ENCODE data around the gene SLC12A4.

DNA sequence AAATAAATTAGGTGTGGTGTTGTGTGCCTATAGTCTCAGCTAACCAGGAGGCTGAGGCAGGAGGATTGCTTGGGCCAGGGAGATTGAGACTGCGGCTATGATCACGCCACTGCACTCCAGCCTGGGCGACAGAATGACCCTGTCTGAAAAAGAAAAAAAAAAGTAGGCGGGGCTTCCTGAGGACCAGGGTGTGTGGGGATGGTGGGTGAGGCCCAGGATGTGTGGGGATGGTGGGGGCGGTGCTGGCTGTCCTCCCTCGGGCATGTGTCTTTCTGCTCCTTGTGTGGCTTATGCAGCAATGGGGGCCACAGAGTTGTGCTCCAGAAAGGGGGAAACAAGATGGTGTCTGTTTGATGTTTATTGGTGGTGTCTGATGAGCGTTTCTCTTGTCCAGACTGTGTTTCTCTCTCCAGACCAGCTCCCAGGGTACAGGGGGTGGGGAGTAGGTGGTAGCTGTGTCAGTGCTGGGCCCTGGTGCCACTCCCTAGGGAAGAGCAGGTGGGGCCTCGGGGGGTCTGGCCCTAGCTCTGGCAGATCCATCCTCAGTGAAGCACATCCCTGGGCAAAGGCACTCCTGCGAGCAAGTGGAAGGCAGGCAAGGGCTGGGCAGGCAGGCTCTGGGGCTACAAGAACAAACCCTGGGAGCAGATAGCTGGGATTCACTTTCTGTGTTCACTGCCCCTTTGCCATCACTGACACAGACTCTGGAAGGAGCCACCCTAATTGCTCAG is 26.8 kb downstream of the SLC12A4 start:
- TF ChIP-seq, protein P1, sequence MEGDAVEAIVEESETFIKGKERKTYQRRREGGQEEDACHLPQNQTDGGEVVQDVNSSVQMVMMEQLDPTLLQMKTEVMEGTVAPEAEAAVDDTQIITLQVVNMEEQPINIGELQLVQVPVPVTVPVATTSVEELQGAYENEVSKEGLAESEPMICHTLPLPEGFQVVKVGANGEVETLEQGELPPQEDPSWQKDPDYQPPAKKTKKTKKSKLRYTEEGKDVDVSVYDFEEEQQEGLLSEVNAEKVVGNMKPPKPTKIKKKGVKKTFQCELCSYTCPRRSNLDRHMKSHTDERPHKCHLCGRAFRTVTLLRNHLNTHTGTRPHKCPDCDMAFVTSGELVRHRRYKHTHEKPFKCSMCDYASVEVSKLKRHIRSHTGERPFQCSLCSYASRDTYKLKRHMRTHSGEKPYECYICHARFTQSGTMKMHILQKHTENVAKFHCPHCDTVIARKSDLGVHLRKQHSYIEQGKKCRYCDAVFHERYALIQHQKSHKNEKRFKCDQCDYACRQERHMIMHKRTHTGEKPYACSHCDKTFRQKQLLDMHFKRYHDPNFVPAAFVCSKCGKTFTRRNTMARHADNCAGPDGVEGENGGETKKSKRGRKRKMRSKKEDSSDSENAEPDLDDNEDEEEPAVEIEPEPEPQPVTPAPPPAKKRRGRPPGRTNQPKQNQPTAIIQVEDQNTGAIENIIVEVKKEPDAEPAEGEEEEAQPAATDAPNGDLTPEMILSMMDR (IDR thresholded peaks at IDR 0.05), result no peak
- TF ChIP-seq POLR2A (IDR thresholded peaks at IDR 0.05), result no peak
